ENCODE results near the gene ESPN.

- TF ChIP-seq SUZ12 (IDR thresholded peaks at IDR 0.05; ENCODE audit: extremely low read depth, insufficient read depth, insufficient read length) (no peak), ZNF274 (IDR thresholded peaks at IDR 0.05; ENCODE audit: low read depth, low read length) (no peak)
Measured at GRCh38 chr1:6445062-6445763, 20.6 kb downstream of the ESPN start.

Measured in NT2/D1 (cell line).